Ovary (tissue), 9 donors: Measurements from ENCODE around the gene MADD. TPM values are rescaled to one million over a fixed set of nuclear protein-coding genes. Genes with fewer than 3 reads are reported as not detected.
"Not testable (repeated sequence)": the region's sequence is repeated elsewhere in the genome, so short reads cannot be mapped to it uniquely, and the experiment has no call there.

Source experiments
- DNase-seq, 5 donors: peaks; one replicate each; pipeline ENCODE4 v3.0.0-alpha.2; 2019 to 2020
- H3K27ac ChIP-seq, 2 donors: fragments of 200-600 bp; one replicate each; pipeline versions ENCODE4 v1.5.1 to v1.8.0; 2019 to 2022
- H3K27me3 ChIP-seq: fragments of 200-600 bp; one replicate; pipeline ENCODE4 v1.8.0; 2022
- H3K36me3 ChIP-seq: fragments of 200-600 bp; sonication (generic); one replicate; pipeline ENCODE4 v1.5.1; 2019
- H3K4me1 ChIP-seq: one replicate; pipeline ENCODE4 v1.8.1; 2013; ENCODE audit warnings: mild to moderate bottlenecking, moderate library complexity; ENCODE audit not compliant: insufficient read depth
- H3K4me3 ChIP-seq: fragments of 200-600 bp; sonication (generic); one replicate; pipeline ENCODE4 v1.5.1; 2017
- H3K9me3 ChIP-seq, 2 donors: fragments of 200-600 bp in 1 of 2; sonication (generic) in 1 of 2; one replicate each; pipeline versions ENCODE4 v1.5.1 to v1.8.1; 2013 to 2019; ENCODE audit warnings: mild to moderate bottlenecking in 1 of 2, moderate library complexity in 1 of 2
- CTCF ChIP-seq, 3 donors: fragments of 450-650 bp in 2 of 3; fragments of 200-600 bp in 1 of 3; IDR thresholded peaks; one replicate each; pipeline versions ENCODE4 v1.5.1 to v1.8.0; 2016 to 2022; ENCODE audit warnings: antibody characterized with exemption in 3 of 3, mild to moderate bottlenecking in 1 of 3
- EP300 ChIP-seq: sonication (generic); formaldehyde crosslinking; IDR thresholded peaks from one replicate; pipeline ENCODE4 v1.6.1; 2017; ENCODE audit warnings: antibody characterized with exemption
- POLR2A ChIP-seq: fragments of 450-650 bp; IDR thresholded peaks from one replicate; pipeline ENCODE4 v1.6.1; 2017; ENCODE audit warnings: antibody characterized with exemption, mild to moderate bottlenecking, moderate library complexity
- WGBS, 3 donors: extraction: QIAGEN DNeasy Blood & Tissue Kit in 1 of 3; methylation state at CpG; one replicate each; pipeline versions ENCODE4 v1.1.5 to v1.1.7; 2013 to 2017; 5-methylcytosine and 5-hydroxymethylcytosine counted together
- intact Hi-C, 4 donors: fragments of 100-400 bp; cut with DNase I; formaldehyde crosslinking; loops; one replicate each; pipeline versions ENCODE4 v1.11.0 to v1.15.1; 2022 to 2023
- polyA plus RNA-seq, 2 donors: library from polyadenylated mRNA; stranded (reverse); fragments of 200-250 nt in 1 of 2; fragments of 350-450 nt in 1 of 2; fragmentation: Illumina TruSeq in 1 of 2; extraction: RNeasy Lipid Tissue Mini Kit (QIAGEN cat#74804) in 1 of 2; gene quantifications; one replicate each; pipeline ENCODE4 v1.2.3, GENCODE V29; 2013 to 2014
- total RNA-seq, 7 donors: library from RNA; depleted of rRNA in 2 of 7; stranded (reverse); fragments of >200 nt in 2 of 7; fragmentation: NEBNext Ultra II Directional in 3 of 7; extraction: Animal tissue kit (Norgen Biotek cat#: 25700) in 3 of 7; gene quantifications; one replicate each; pipeline versions ENCODE4 v1.1.0 to v1.2.4, GENCODE V29; 2016 to 2023
- donor health status: DM: no; HTN: no; CAD: no; lungs with moderate emphysema.
- donor health status: DM: no; HTN: no; CAD: no.
- donor health status: Bipolar disorder and iron deficiency.
- donor health status: DM: yes; HTN: yes; CAD: no.
- donor health status: DM: no; HTN: no; CAD: no.
- donor health status: DM: yes; HTN: yes; CAD: no.

The MADD gene
- total and polyA plus RNA-seq, 9 donors, result 20.3 to 53.5 (median 35.4) TPM

GRCh38 chr11:47333886-47334443 is 64.0 kb downstream of the MADD start:
- intact Hi-C loops, result no loop called here
- WGBS, 3 donors, result 87 to 88% (median 88%) methylated on average over 8 of the region's 8 CpGs
- Histone ChIP-seq H3K36me3 (no peaks in the 10 kb centered on the region), H3K4me1 (no peaks in the 10 kb centered on the region), H3K9me3 (no peaks in the 10 kb centered on the region), H3K27ac (no peak overlapping the region), H3K4me3 (no peak overlapping the region), H3K27me3 (no peaks in the 10 kb centered on the region)
- no peak for TF ChIP-seq CTCF (IDR thresholded peaks at IDR 0.05)
- no peak for TF ChIP-seq POLR2A
- no peak for TF ChIP-seq EP300
- DNase-seq, result no peak

GRCh38 chr11:47334699-47335411 is 64.9 kb downstream of the MADD start:
- H3K36me3 ChIP-seq, H3K4me1 ChIP-seq, H3K27me3 ChIP-seq, H3K9me3 ChIP-seq, H3K4me3 ChIP-seq, intact Hi-C loops, H3K27ac ChIP-seq, DNase-seq: not testable (repeated sequence)
- 91 to 94% (median 94%) methylated on average over 16 of the region's 16 CpGs for WGBS, 3 donors

- 52 to 64% (median 57%) methylated on average over 9 of the region's 9 CpGs for WGBS, 3 donors
- DNase-seq, result no peak
- no peak overlapping the region for H3K27ac ChIP-seq
Measured at GRCh38 chr11:47335733-47336132, 65.8 kb downstream of the MADD start.

GRCh38 chr11:47336595-47336994 is 66.7 kb downstream of the MADD start:
- no peaks in the 10 kb centered on the region for H3K36me3 ChIP-seq
- H3K27me3 ChIP-seq, result no peaks in the 10 kb centered on the region
- intact Hi-C loops, result no loop called here
- TF ChIP-seq EP300 (no peak), CTCF (IDR thresholded peaks at IDR 0.05) (no peak), POLR2A (no peak)
- WGBS, 3 donors, result 81 to 91% (median 85%) methylated on average over 4 of the region's 4 CpGs
- no peak for DNase-seq
- no peak overlapping the region for H3K27ac ChIP-seq
- no peaks in the 10 kb centered on the region for H3K4me1 ChIP-seq
- no peaks in the 10 kb centered on the region for H3K9me3 ChIP-seq
- no peak overlapping the region for H3K4me3 ChIP-seq

More at GRCh38 chr11:47335733-47336132, 65.8 kb downstream of the MADD start:
- no peak for TF ChIP-seq CTCF (IDR thresholded peaks at IDR 0.05)
- no peak for TF ChIP-seq POLR2A
- no peak for TF ChIP-seq EP300
- Histone ChIP-seq H3K9me3 (no peaks in the 10 kb centered on the region), H3K4me1 (no peaks in the 10 kb centered on the region), H3K27me3 (no peaks in the 10 kb centered on the region), H3K36me3 (no peaks in the 10 kb centered on the region), H3K4me3 (no peak overlapping the region)
- intact Hi-C loops, result no loop called here

GRCh38 chr11:47337229-47337924 is 67.4 kb downstream of the MADD start:
- TF ChIP-seq EP300 (no peak), POLR2A (no peak), CTCF (IDR thresholded peaks at IDR 0.05) (no peak)
- 82 to 85% (median 85%) methylated on average over 34 of the region's 34 CpGs for WGBS, 3 donors

More at GRCh38 chr11:47337229-47337924, 67.4 kb downstream of the MADD start:
- Histone ChIP-seq H3K4me3 (no peak overlapping the region), H3K9me3 (no peaks in the 10 kb centered on the region), H3K27ac (no peak overlapping the region), H3K27me3 (no peaks in the 10 kb centered on the region), H3K4me1 (no peaks in the 10 kb centered on the region), H3K36me3 (no peaks in the 10 kb centered on the region)
- intact Hi-C loops, result no loop called here
- DNase-seq, result no peak
